TTC549 (cell line): ENCODE results near the gene SLC12A5.
"Not testable (repeated sequence)": the region's sequence is repeated elsewhere in the genome, so short reads cannot be mapped to it uniquely, and the experiment has no call there.

Experiments
- FAIRE-seq: peaks from 2 replicates; lab custom pipeline; 2012; peaks lifted over from hg19 to GRCh38; lab: Jason Lieb, UNC

SLC12A5 gene

GRCh38 chr20:46028772-46029371 lies at the start of gene SLC12A5:
Gene SLC12A5, plus strand, starts transcription at chr20:46029215. Its CDS starts 130 bp downstream, at chr20:46029345.
- FAIRE-seq: no peak

DNA sequence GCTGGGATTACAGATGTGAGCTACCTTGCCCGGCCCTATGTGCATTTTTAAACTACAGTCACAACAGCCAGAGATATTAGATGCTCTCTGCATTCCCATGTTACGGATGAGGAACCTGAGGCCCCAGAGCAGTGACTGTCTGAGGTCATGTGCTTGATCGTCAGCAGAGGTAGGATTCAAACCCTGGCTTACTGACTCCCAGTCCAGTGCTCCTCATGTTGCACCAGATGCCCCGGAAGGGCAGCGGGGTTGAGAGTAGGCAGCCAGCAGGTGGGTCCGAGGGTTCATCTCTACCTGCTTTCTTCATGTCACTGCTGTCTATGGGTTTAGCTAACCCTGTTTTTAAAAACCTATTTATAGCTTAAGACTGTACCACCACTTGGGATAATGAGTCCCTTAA lies 47.8 kb upstream of the SLC12A5 start:
- no peak for FAIRE-seq

- FAIRE-seq: no peak
Measured at GRCh38 chr20:45983279-45983743, 45.7 kb upstream of the SLC12A5 start.

DNA sequence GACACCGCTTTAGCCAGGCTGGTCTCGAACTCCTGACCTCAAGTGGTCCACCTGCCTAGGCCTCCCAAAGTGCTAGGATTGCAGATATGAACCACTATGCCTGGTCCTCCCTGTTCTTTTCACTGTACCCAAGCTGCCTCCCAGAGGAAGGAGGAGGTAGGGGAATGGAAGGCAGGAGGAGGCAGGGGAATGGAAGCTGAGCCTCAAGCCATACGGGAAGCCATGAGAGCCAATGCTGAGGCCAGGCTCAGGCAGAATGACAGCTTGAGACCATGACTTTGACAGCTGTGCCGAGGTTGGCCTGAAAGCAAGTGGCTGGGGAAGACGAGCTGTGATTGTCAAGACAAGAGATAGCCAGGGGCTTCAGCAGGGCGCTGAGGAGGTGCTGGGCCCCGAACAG lies 43.4 kb upstream of the SLC12A5 start:
- no peak for FAIRE-seq

DNA sequence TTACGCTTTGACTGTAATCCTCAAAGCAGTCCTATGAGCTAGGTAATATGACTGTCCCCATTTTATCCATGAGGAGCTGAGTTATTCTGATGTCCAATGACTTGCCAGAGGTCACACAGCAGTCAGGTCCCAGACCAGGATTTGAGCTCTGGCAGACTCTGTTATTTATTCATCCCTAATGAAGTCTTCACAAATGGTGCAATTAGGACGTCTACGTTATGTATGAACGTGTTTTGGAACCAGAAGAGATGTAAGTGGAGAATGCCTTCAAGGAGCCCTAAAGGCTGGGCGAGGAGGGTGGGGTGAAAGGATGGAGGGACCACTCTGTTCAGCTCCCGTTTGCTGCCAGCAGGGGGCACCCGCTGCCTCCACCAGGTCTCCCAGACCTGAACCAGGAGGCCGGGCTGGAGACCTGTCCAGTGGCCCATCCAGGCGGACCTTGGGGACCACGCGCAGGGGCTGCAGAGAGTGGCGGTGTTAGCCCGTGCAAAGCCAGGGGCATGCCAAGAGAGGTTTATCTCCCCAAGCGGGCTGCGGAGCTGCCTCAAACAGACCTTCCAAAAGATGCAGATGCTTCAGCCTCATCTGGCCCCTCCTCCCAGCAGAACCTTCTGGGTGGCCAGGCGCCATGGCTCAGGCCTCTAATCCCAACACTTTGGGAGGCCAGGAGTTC lies 41.8 kb upstream of the SLC12A5 start:
- FAIRE-seq: no peak

- FAIRE-seq: not testable (repeated sequence)
Measured at GRCh38 chr20:45988830-45989229, 40.2 kb upstream of the SLC12A5 start.

GRCh38 chr20:45991616-45992015 lies 37.4 kb upstream of the SLC12A5 start:
- no peak for FAIRE-seq

GRCh38 chr20:45993197-45993951 lies 35.6 kb upstream of the SLC12A5 start:
- FAIRE-seq: no peak

GRCh38 chr20:45994761-45995493 lies 34.1 kb upstream of the SLC12A5 start:
- FAIRE-seq: no peak

DNA sequence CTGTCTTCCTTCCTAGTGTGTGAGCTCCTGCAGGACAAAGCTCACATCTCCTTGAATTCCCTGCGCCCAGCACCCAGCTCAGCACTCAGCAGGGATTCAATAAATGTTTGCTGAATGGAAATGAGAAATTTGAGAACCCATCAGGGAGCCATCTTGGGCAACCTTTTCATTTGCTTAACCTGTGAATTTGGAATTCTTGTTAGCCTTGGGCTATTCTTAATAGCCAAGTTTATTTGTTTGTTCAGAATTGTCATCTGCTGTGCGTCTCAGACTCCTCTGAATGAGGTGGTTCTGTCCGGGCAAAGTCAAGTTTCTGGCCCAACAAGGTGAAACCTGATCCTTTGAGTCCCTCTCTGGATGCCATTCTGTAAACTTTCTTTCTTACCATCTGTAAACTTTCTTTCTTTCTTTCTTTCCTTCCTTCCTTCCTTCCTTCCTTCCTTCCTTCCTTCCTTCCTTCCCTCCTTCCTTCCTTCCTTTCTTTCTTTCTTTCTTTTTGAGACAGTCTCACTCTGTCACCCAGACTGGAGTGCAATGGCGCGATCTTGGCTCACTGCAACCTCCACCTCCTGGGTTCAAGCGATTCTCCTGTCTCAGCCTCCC lies 33.4 kb upstream of the SLC12A5 start:
- FAIRE-seq: not testable (repeated sequence)

GRCh38 chr20:45997187-45997586 lies 31.8 kb upstream of the SLC12A5 start:
- FAIRE-seq: no peak

DNA sequence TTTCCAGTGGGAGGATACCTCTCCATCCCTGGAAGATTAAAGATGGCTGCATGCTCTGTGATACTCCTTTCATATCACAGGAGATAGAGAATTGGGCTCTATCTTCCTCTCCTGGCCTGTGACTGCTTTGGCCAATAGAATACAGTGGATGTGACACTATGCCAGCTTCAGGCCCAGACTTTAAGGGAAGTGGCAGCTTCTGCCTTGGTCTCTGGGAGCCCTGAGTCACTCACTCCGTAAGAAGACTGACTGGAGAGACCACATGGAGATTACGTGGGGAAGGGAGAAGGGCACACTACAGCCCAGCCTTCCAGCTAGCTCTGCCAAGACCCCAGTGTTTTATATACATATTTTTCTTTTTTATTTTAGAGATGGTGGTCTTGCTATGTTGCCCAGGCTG lies 30.7 kb upstream of the SLC12A5 start:
- FAIRE-seq: no peak

DNA sequence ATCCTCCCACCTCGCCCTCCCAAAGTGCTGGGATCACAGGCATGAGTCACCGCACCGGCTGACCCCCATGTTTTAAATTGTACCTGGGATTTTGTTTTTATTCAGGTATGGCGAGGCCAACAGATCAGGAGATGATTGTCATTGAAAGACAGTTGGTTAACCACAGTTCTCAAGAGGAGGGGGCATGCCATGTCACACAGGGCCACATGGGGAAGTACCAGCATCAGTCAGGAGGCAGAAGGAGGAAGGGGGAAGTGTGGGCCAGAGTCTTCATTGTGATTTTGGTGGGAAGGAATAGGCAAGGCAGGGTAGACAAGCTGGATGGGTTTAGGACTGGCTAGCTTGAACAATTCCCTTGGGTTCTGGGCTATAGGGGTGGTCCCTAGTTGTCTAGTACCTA lies 30.3 kb upstream of the SLC12A5 start:
- no peak for FAIRE-seq

DNA sequence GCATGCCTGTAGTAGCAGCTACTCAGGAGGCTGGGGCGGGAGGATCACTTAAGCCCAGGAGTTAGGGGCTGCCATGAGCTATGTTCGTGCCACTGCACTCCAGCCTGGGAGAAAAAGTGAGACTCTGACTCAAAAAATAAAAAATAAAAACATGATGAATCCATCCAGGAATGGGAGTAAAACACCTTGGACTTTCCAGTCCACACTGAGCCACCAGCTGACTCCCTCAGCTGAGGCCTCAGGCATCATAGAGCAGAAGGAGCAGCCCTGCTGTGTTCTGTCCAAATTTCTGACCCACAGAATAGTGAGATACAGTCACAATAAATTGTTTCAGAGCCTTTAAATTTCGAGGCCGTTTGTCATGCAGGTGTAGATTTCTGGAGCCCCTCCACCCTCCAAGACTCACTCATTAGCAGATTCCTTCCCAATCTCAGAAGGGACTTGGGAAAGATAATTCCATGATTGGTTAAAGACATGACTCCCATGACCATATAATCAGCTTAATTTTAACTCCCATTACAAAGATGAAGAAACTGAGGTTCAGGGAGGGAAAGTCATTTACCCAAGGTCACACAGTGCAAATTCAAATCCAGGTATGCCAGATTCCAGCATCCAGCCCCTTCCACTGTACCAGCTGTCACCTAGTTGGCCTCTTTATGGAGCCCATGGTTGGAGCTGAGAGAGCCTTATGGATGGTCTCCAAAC lies 29.3 kb upstream of the SLC12A5 start:
- FAIRE-seq: no peak

- FAIRE-seq: no peak
Measured at GRCh38 chr20:46000262-46000996, 28.6 kb upstream of the SLC12A5 start.

- no peak for FAIRE-seq
Measured at GRCh38 chr20:46001498-46001897, 27.5 kb upstream of the SLC12A5 start.

GRCh38 chr20:46002008-46002407 lies 27.0 kb upstream of the SLC12A5 start:
- FAIRE-seq: no peak

- no peak for FAIRE-seq
Measured at GRCh38 chr20:46004187-46004586, 24.8 kb upstream of the SLC12A5 start.

GRCh38 chr20:46004889-46005473 lies 24.0 kb upstream of the SLC12A5 start:
- no peak for FAIRE-seq

DNA sequence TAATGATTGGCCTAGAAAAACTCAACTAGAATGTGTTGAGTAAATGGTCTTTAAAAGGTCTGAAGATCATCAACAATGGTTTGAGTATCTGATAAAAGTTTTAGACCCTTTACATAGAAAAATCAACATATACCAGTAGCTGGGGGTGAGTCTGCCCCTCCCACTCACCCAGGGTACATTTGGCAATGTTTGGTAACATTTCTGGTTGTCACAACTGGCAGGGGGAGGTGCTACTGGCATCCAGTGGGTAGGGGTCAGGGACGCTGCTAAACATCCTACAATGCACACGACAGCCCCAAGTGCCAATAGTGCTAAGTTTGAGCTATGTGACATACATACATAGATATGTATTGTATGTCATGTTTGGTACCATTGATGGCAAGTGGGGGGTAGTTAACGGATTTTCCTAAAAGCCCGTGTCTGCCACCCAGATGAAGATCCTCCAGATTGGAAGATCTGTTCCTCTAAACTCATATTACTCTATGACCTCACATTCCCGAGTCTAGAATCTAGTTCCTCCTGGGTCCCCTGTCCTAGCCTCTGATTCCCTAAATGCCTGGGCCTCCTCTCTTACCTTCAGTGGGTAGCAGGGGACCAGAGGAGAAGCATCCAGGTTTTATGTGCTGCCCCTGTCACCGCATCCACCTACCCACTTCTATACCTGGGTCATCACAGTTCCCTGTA lies 22.9 kb upstream of the SLC12A5 start:
- no peak for FAIRE-seq
